Keratinocyte (primary cell): Measurements from ENCODE around the gene RNU5B-1. TPM values are rescaled to one million over a fixed set of nuclear protein-coding genes. Genes with fewer than 3 reads are reported as not detected.

ENCODE experiments used
- DNase-seq: peaks from one replicate; pipeline ENCODE4 v3.0.0-alpha.2; 2011; ENCODE audit warnings: low read depth, missing footprints, low spot score
- FAIRE-seq: peaks from 2 replicates; lab custom pipeline; 2011; peaks lifted over from hg19 to GRCh38; lab: Jason Lieb, UNC
- H2AFZ ChIP-seq: 2 replicates; pipeline ENCODE4 v1.6.0; 2012; ENCODE audit warnings: low read length, control low read depth, inconsistent platforms; ENCODE audit not compliant: control insufficient read depth
- H3K27ac ChIP-seq: 2 replicates; pipeline ENCODE4 v1.5.1; 2011; ENCODE audit warnings: low read length; ENCODE audit not compliant: control insufficient read depth, insufficient read depth
- H3K27me3 ChIP-seq: 3 replicates; pipeline ENCODE4 v1.6.0; 2011; ENCODE audit warnings: low read length; ENCODE audit not compliant: control insufficient read depth, insufficient read depth; ENCODE audit errors: extremely low read depth
- H3K36me3 ChIP-seq, 2 experiments: 2 replicates in 1 of 2; 3 replicates in 1 of 2; pipeline ENCODE4 v1.5.1; 2011; ENCODE audit warnings: low read length in 2 of 2, mild to moderate bottlenecking in 1 of 2; ENCODE audit not compliant: control insufficient read depth in 2 of 2, insufficient read depth in 2 of 2; ENCODE audit errors: extremely low read depth in 1 of 2
- H3K4me1 ChIP-seq: 3 replicates; pipeline ENCODE4 v1.5.1; 2011; ENCODE audit warnings: low read length; ENCODE audit not compliant: control insufficient read depth, insufficient read depth; ENCODE audit errors: extremely low read depth
- H3K4me2 ChIP-seq: 3 replicates; pipeline ENCODE4 v1.6.0; 2011; ENCODE audit warnings: low read depth, low read length; ENCODE audit not compliant: control insufficient read depth, insufficient read depth; ENCODE audit errors: extremely low read depth
- H3K4me3 ChIP-seq, 3 experiments: fragments of 200-600 bp in 1 of 3; sonication (generic) in 1 of 3; 2 replicates in 2 of 3; 3 replicates in 1 of 3; pipeline ENCODE4 v1.5.1; 2011 to 2016; ENCODE audit warnings: low read length in 3 of 3, mild to moderate bottlenecking in 3 of 3, control low read depth in 2 of 3, inconsistent platforms in 1 of 3, low read depth in 1 of 3, mixed read lengths in 1 of 3, mixed run types in 1 of 3, moderate library complexity in 1 of 3; ENCODE audit not compliant: control insufficient read depth in 2 of 3, insufficient read depth in 2 of 3; ENCODE audit errors: extremely low read depth in 1 of 3
- H3K79me2 ChIP-seq: 2 replicates; pipeline ENCODE4 v1.6.0; 2012; ENCODE audit warnings: low read length; ENCODE audit not compliant: control insufficient read depth, insufficient read depth
- H3K9ac ChIP-seq: 3 replicates; pipeline ENCODE4 v1.6.0; 2011; ENCODE audit warnings: low read length; ENCODE audit not compliant: control insufficient read depth, insufficient read depth; ENCODE audit errors: extremely low read depth
- H3K9me1 ChIP-seq: 3 replicates; pipeline ENCODE4 v1.6.0; 2011; ENCODE audit warnings: low read length; ENCODE audit not compliant: control insufficient read depth, insufficient read depth; ENCODE audit errors: extremely low read depth
- H3K9me3 ChIP-seq: 2 replicates; pipeline ENCODE4 v1.5.1; 2012; ENCODE audit warnings: low read depth, low read length; ENCODE audit not compliant: control insufficient read depth
- H4K20me1 ChIP-seq: 3 replicates; pipeline ENCODE4 v1.6.0; 2011; ENCODE audit warnings: low read length; ENCODE audit not compliant: control insufficient read depth, insufficient read depth; ENCODE audit errors: extremely low read depth
- EZH2 ChIP-seq: IDR thresholded peaks from one replicate; pipeline ENCODE4 v1.6.1; 2012; ENCODE audit warnings: inconsistent platforms, mild to moderate bottlenecking, low read length, moderate library complexity
- dilution Hi-C: fragments of 300-500 bp; cut with MboI; formaldehyde crosslinking; loops from one replicate; pipeline ENCODE4 v1.7.0; 2020; ENCODE audit warnings: low sequenced_read_pairs; ENCODE audit not compliant: extremely low pct_ligation_motif_present
- polyA plus RNA-seq, 5 experiments: library from polyadenylated mRNA; depleted of rRNA in 3 of 5; stranded (reverse) in 3 of 5; stranded (forward) in 1 of 5; unstranded in 1 of 5; fragments of >200 nt; gene quantifications; 1 replicate in 1 of 5; 2 replicates in 3 of 5; 3 replicates in 1 of 5; pipeline versions ENCODE4 v1.2.1 to v1.2.3, GENCODE V29; 2011 to 2012; ENCODE audit warnings: missing spikeins in 2 of 5, low read depth in 1 of 5, low replicate concordance in 1 of 5
- TF ChIP-seq, protein P1 (sequence below), 3 experiments: IDR thresholded peaks in 1 of 3; conservative IDR thresholded peaks in 1 of 3; optimal IDR thresholded peaks in 1 of 3; 2 replicates in 2 of 3; 3 replicates in 1 of 3; pipeline versions ENCODE3 to v1.5.1; 2011; ENCODE audit warnings: low read length in 3 of 3, mild to moderate bottlenecking in 3 of 3, moderate library complexity in 2 of 3, control low read depth in 1 of 3, inconsistent platforms in 1 of 3; ENCODE audit not compliant: insufficient read depth in 2 of 3; ENCODE audit errors: extremely low read depth in 1 of 3

The RNU5B-1 gene
- polyA plus RNA-seq, 1 donor (not counting 4 experiments of a cell fraction or from before 2014, with no cell fraction given) = not detected

DNA sequence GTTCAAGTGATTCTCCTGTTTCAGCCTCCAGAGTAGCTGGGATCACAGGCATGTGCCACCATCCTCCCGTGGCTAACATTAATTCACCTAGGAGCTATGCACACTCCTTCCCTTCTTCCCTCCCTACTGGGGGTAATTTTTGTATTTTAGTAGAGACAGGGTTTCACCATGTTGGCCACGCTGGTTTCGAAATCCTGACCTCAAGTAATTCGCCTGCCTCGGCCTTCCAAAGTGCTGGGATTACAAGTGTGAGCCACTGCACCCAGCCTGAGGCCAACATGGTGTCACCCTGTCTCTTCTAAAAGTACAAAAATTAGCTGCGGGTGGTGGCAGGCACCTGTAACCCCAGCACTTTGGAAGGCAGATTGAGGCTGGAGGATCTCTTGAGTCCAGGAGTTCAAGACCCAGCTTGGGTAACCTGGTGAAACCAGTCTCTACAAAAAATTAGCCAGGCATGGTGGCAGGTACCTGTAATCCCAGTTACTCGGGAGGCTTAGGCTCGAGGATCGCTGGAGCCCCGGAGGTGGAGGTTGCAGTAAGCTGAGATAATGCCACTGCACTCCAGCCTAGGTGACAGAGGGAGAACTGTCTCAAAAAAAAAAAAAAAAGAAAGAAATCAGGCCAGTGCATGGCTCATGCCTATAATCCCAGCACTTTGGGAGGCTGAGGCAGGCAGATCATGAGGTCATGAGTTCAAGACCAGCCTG lies 6.1 kb downstream of the RNU5B-1 start:
- Histone ChIP-seq H3K4me1 (peaks cover 6% of the 10 kb centered on the region), H3K4me3 (no peak overlapping the region), H3K27me3 (no peaks in the 10 kb centered on the region), H3K9me3 (no peaks in the 10 kb centered on the region), H3K9me1 (no peaks in the 10 kb centered on the region), H2AFZ (no peak overlapping the region), H3K36me3 (no peaks in the 10 kb centered on the region), H3K9ac (no peak overlapping the region), H3K27ac (no peak overlapping the region), H3K79me2 (no peaks in the 10 kb centered on the region), H4K20me1 (no peaks in the 10 kb centered on the region), H3K4me2 (no peak overlapping the region)
- dilution Hi-C loops = no loop called here
- no peak for TF ChIP-seq EZH2
- FAIRE-seq (no peak), DNase-seq (no peak)

DNA sequence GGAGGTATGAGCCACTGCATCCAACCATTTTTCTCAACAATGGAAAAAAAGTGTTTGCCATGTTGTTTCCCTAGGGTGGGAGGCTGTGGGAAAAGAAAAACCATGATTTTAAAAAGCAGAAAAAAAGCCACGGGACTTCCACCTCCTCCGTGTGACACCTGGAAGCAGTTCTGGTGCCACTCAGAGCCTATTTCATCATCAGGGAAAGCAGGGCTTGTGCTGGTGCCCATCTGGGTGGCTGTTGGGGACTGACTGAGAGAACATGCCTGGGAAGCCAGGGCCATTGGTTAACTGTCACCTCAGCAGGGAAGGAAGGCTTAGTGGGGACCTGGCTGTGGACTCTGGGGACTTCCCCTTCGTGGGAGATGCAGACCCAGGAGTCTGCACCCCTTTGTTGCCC lies 7.3 kb downstream of the RNU5B-1 start:
- Histone ChIP-seq H3K27ac (no peak overlapping the region), H3K9me1 (no peaks in the 10 kb centered on the region), H3K4me1 (peaks cover 6% of the 10 kb centered on the region), H2AFZ (no peak overlapping the region), H3K4me2 (no peak overlapping the region), H3K79me2 (no peaks in the 10 kb centered on the region), H3K36me3 (no peaks in the 10 kb centered on the region), H3K9ac (no peak overlapping the region), H4K20me1 (no peaks in the 10 kb centered on the region), H3K27me3 (no peaks in the 10 kb centered on the region), H3K4me3 (no peak overlapping the region), H3K9me3 (no peaks in the 10 kb centered on the region)
- FAIRE-seq (no peak), DNase-seq (no peak)
- dilution Hi-C loops = no loop called here
- TF ChIP-seq, protein P1, sequence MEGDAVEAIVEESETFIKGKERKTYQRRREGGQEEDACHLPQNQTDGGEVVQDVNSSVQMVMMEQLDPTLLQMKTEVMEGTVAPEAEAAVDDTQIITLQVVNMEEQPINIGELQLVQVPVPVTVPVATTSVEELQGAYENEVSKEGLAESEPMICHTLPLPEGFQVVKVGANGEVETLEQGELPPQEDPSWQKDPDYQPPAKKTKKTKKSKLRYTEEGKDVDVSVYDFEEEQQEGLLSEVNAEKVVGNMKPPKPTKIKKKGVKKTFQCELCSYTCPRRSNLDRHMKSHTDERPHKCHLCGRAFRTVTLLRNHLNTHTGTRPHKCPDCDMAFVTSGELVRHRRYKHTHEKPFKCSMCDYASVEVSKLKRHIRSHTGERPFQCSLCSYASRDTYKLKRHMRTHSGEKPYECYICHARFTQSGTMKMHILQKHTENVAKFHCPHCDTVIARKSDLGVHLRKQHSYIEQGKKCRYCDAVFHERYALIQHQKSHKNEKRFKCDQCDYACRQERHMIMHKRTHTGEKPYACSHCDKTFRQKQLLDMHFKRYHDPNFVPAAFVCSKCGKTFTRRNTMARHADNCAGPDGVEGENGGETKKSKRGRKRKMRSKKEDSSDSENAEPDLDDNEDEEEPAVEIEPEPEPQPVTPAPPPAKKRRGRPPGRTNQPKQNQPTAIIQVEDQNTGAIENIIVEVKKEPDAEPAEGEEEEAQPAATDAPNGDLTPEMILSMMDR (optimal IDR thresholded peaks at IDR 0.05 in 1 of 3, IDR thresholded peaks at IDR 0.05 in 1 of 3, conservative IDR thresholded peaks at IDR 0.05 in 1 of 3; ENCODE audit: extremely low read depth in 1 of 3, insufficient read depth in 2 of 3, low read length in 3 of 3) = no peak
- TF ChIP-seq EZH2 = no peak
